ENCODE results near the gene WWOX.

The WWOX gene

GRCh38 chr16:78655331-78656113 lies 556.1 kb downstream of the WWOX start:
- in situ Hi-C loops (cut with HindIII; ENCODE audit: low pct_unique_long_range_greater_than_20kb, low sequenced_read_pairs), result no loop called here
- no peak for TF ChIP-seq JUND (IDR thresholded peaks at IDR 0.05; ENCODE audit: low read depth)
- no peak for DNase-seq (ENCODE audit: low read depth in 1 of 2, low spot score in 1 of 2)

- DNase-seq (ENCODE audit: low read depth in 1 of 2, low spot score in 1 of 2), result no peak
- TF ChIP-seq JUND (IDR thresholded peaks at IDR 0.05; ENCODE audit: low read depth), result no peak
- in situ Hi-C loops (cut with HindIII; ENCODE audit: low pct_unique_long_range_greater_than_20kb, low sequenced_read_pairs), result no loop called here
Observed at GRCh38 chr16:78656887-78657286, 557.4 kb downstream of the WWOX start.

- in situ Hi-C loops (cut with HindIII; ENCODE audit: low pct_unique_long_range_greater_than_20kb, low sequenced_read_pairs), result no loop called here
- DNase-seq (ENCODE audit: low read depth in 1 of 2, low spot score in 1 of 2), result peak in 1 of 2 experiments; percentile 9
- TF ChIP-seq JUND (IDR thresholded peaks at IDR 0.05; ENCODE audit: low read depth), result no peak
Observed at GRCh38 chr16:78659216-78659615, 559.8 kb downstream of the WWOX start.

GRCh38 chr16:78659668-78660217 lies 560.3 kb downstream of the WWOX start:
- no peak for TF ChIP-seq JUND (IDR thresholded peaks at IDR 0.05; ENCODE audit: low read depth)
- no peak for DNase-seq (ENCODE audit: low read depth in 1 of 2, low spot score in 1 of 2)
- in situ Hi-C loops (cut with HindIII; ENCODE audit: low pct_unique_long_range_greater_than_20kb, low sequenced_read_pairs), result no loop called here

- in situ Hi-C loops (cut with HindIII; ENCODE audit: low pct_unique_long_range_greater_than_20kb, low sequenced_read_pairs), result no loop called here
- DNase-seq (ENCODE audit: low read depth in 1 of 2, low spot score in 1 of 2), result no peak
- TF ChIP-seq JUND (IDR thresholded peaks at IDR 0.05; ENCODE audit: low read depth), result no peak
Observed at GRCh38 chr16:78660795-78661194, 561.3 kb downstream of the WWOX start.

GRCh38 chr16:78663690-78664089 lies 564.2 kb downstream of the WWOX start:
- no peak for TF ChIP-seq JUND (IDR thresholded peaks at IDR 0.05; ENCODE audit: low read depth)
- in situ Hi-C loops (cut with HindIII; ENCODE audit: low pct_unique_long_range_greater_than_20kb, low sequenced_read_pairs), result no loop called here
- DNase-seq (ENCODE audit: low read depth in 1 of 2, low spot score in 1 of 2), result no peak

- TF ChIP-seq JUND (IDR thresholded peaks at IDR 0.05; ENCODE audit: low read depth), result no peak
Observed at GRCh38 chr16:78664811-78665772, 565.6 kb downstream of the WWOX start.

GRCh38 chr16:78666318-78666717 lies 566.9 kb downstream of the WWOX start:
- in situ Hi-C loops (cut with HindIII; ENCODE audit: low pct_unique_long_range_greater_than_20kb, low sequenced_read_pairs), result no loop called here
- no peak for DNase-seq (ENCODE audit: low read depth in 1 of 2, low spot score in 1 of 2)
- TF ChIP-seq JUND (IDR thresholded peaks at IDR 0.05; ENCODE audit: low read depth), result no peak

More at GRCh38 chr16:78664811-78665772, 565.6 kb downstream of the WWOX start:
- in situ Hi-C loops (cut with HindIII; ENCODE audit: low pct_unique_long_range_greater_than_20kb, low sequenced_read_pairs), result no loop called here
- no peak for DNase-seq (ENCODE audit: low read depth in 1 of 2, low spot score in 1 of 2)

- TF ChIP-seq JUND (IDR thresholded peaks at IDR 0.05; ENCODE audit: low read depth), result no peak
- in situ Hi-C loops (cut with HindIII; ENCODE audit: low pct_unique_long_range_greater_than_20kb, low sequenced_read_pairs), result no loop called here
- DNase-seq (ENCODE audit: low read depth in 1 of 2, low spot score in 1 of 2), result no peak
Observed at GRCh38 chr16:78667675-78668074, 568.2 kb downstream of the WWOX start.

- DNase-seq (ENCODE audit: low read depth in 1 of 2, low spot score in 1 of 2), result no peak
- in situ Hi-C loops (cut with HindIII; ENCODE audit: low pct_unique_long_range_greater_than_20kb, low sequenced_read_pairs), result no loop called here
- no peak for TF ChIP-seq JUND (IDR thresholded peaks at IDR 0.05; ENCODE audit: low read depth)
Observed at GRCh38 chr16:78668393-78668792, 568.9 kb downstream of the WWOX start.

- DNase-seq (ENCODE audit: low read depth in 1 of 2, low spot score in 1 of 2), result no peak
- no peak for TF ChIP-seq JUND (IDR thresholded peaks at IDR 0.05; ENCODE audit: low read depth)
- in situ Hi-C loops (cut with HindIII; ENCODE audit: low pct_unique_long_range_greater_than_20kb, low sequenced_read_pairs), result no loop called here
Observed at GRCh38 chr16:78669994-78670393, 570.5 kb downstream of the WWOX start.

- in situ Hi-C loops (cut with HindIII; ENCODE audit: low pct_unique_long_range_greater_than_20kb, low sequenced_read_pairs), result no loop called here
- no peak for TF ChIP-seq JUND (IDR thresholded peaks at IDR 0.05; ENCODE audit: low read depth)
- no peak for DNase-seq (ENCODE audit: low read depth in 1 of 2, low spot score in 1 of 2)
Observed at GRCh38 chr16:78672779-78673556, 573.5 kb downstream of the WWOX start.
